ENCODE results near the gene RHAG.
"Not testable (repeated sequence)": the region's sequence is repeated elsewhere in the genome, so short reads cannot be mapped to it uniquely, and the experiment has no call there.

Gene RHAG

DNA sequence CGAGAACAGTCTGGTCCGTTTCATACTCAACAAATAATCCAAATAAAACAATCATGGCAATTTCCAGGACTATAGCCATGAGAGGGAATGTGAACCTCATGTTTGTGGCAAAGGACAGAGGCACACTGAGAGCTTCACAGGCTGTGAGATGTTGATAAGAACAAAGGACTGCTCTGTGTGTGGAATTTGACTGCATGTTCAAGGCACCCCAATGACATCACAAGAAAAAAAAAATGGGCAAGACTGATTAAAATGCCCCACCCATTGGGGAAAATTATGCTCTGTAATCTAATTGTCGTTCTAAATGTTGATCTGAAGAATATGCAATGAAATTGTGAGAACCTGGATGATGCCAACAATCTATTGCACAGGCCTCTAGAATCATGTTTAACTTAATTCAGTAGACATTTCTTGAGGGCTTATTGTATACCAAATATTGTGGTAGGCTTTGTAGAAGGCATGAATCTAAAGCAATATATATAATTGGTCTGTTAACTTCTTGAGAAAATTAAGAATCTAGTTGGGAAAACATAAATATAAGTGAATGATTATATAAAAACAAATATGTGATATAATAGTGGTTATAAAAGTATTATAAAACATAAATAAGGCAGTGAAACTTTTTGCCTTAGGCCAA, at the start of gene RHAG:
Gene RHAG, minus strand, starts transcription at position 127 of the 637 bp plus-strand sequence. Its CDS starts 27 bp downstream, at position 100.
- H3K4me1 ChIP-seq = no peaks in the 10 kb centered on the region
- H3K9me3 ChIP-seq = no peaks in the 10 kb centered on the region
- H3K27me3 ChIP-seq (ENCODE audit: low read depth) = no peaks in the 10 kb centered on the region; the same call in 1 of the 2 replicates
- no peak within 1 kb of the TSS for H3K4me3 ChIP-seq
- H3K36me3 ChIP-seq (replicated peaks) = no peaks in the 10 kb centered on the region
- in situ Hi-C loops (cut with MboI; ENCODE audit: low sequenced_read_pairs) = no loop called here
- no peak for DNase-seq (ENCODE audit: low spot score in 2 of 2)

DNA sequence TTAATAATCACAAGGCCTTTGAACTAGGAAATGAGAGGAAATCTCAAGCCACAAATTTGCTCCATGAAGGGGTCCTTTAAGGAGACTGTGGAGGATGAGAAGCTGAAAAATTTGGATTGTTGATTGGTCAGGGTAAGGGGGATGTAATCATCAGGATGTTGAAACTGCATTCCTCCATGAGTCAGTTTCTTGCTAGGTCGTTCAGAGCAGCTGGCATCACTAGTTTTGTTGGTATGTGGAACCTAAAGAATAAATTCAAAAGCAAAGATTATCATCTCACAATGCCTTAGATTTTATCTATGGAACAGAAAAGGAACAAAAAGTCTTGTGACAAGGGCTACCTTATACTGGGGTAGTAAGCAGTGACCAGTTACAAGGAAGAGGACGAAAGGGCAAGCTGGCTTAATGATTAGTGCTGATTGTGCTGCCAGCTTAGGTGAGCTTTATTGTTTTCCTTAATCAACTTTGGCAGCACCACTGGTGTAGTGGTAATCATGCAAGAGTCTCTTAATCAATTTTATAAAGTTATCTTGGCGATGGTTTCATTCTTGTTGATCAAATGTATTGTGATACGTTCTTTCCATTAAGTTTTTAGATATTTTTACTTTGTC, 40.1 kb upstream of the RHAG start:
- no peaks in the 10 kb centered on the region for H3K4me1 ChIP-seq
- H3K36me3 ChIP-seq (replicated peaks) = no peaks in the 10 kb centered on the region
- no peak for DNase-seq (ENCODE audit: low spot score in 2 of 2)
- H3K4me3 ChIP-seq = no peak overlapping the region
- H3K27me3 ChIP-seq (ENCODE audit: low read depth) = no peaks in the 10 kb centered on the region
- no peaks in the 10 kb centered on the region for H3K9me3 ChIP-seq
- in situ Hi-C loops (cut with MboI; ENCODE audit: low sequenced_read_pairs) = no loop called here

DNA sequence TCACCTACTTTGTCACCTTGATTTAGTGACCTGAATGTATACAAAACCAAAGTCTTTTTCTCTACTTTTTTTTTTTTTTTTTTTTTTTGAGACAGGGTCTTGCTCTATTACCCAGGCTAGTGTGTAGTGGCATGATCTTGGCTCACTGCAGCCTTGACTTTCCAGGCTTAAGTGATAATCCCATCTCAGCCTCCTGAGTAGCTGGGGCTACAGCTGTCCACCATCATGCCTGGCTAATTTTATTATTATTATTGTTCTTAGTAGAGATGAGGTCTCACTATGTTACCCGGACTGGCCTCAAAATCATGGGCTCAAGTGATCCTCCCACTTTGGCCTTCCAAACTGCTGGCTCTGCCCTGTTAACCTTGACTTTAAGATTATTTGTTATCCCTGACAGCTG, 39.2 kb upstream of the RHAG start:
- H3K9me3 ChIP-seq = no peaks in the 10 kb centered on the region
- no peak overlapping the region for H3K4me3 ChIP-seq
- H3K27me3 ChIP-seq (ENCODE audit: low read depth) = no peaks in the 10 kb centered on the region
- DNase-seq (ENCODE audit: low spot score in 2 of 2) = no peak
- H3K4me1 ChIP-seq = no peaks in the 10 kb centered on the region
- in situ Hi-C loops (cut with MboI; ENCODE audit: low sequenced_read_pairs) = no loop called here
- no peaks in the 10 kb centered on the region for H3K36me3 ChIP-seq (replicated peaks)

DNA sequence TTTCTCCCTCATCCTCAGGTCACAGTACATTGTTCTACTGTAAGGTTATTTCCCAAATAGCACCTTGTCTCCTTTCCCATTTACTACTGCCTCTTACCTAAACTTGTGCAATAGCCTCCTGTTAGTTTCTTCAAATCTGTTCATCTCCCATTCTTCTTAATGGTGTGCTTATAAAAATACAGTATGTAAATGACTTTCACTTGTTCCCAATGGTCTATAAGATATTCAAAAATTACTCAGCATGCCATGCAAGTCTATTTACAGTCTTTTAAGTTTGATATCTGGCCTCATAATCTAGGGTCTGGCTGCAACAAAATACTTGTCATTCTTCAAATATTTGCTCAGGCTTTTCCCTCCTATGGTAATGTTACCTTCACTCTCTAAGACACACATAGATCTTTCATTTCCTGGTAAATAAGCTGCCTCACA, 31.5 kb upstream of the RHAG start:
- in situ Hi-C loops (cut with MboI; ENCODE audit: low sequenced_read_pairs) = no loop called here
- Histone ChIP-seq H3K36me3 (replicated peaks) (no peaks in the 10 kb centered on the region), H3K4me3 (no peak overlapping the region), H3K4me1 (no peaks in the 10 kb centered on the region), H3K27me3 (ENCODE audit: low read depth) (peaks cover 4% of the 10 kb centered on the region; the same call in 1 of the 2 replicates), H3K9me3 (no peaks in the 10 kb centered on the region)
- no peak for DNase-seq (ENCODE audit: low spot score in 2 of 2)

DNA sequence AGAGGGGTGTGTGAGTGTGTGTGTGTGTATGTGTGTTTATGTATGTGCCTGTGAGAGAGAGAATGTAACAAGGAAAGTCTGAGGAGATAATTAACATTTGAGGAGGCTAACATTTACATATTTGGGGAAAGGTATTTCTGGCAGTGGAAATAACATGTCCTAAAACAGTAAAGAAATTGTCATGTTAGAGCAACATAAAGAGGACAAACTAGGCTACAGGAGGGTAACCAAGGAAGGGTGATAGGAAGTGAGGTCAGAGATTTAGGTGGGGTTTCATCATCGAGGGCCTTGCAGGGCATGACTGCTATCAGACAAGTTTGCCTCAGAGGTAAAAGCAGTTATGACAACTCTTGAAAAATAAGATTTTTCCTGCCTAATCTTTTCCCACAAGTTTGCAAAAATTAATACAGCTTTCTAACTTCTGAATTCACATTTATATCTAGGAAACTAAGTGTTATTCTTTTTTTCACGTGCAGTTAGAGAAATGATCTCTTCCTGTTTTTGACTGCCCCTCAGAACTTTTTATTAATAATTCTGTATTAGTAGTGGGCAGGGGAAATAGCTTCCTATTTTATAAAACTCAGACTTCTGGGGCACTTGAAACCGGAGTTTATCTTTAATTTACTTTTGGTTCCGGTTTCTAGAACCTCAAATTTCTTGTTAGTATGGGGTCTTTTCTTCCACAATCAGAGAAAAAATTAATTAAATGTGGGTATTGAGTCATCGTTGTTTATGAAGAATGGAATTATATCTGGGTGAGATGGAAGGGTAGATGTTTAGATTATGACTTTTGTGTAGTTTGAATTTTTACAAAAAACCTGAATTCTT, 30.5 kb upstream of the RHAG start:
- in situ Hi-C loops (cut with MboI; ENCODE audit: low sequenced_read_pairs) = no loop called here
- Histone ChIP-seq H3K4me1 (no peaks in the 10 kb centered on the region), H3K9me3 (no peaks in the 10 kb centered on the region), H3K36me3 (replicated peaks) (no peaks in the 10 kb centered on the region), H3K4me3 (no peak overlapping the region), H3K27me3 (ENCODE audit: low read depth) (peaks cover 4% of the 10 kb centered on the region; the same call in 1 of the 2 replicates)
- DNase-seq (ENCODE audit: low spot score in 2 of 2) = no peak

DNA sequence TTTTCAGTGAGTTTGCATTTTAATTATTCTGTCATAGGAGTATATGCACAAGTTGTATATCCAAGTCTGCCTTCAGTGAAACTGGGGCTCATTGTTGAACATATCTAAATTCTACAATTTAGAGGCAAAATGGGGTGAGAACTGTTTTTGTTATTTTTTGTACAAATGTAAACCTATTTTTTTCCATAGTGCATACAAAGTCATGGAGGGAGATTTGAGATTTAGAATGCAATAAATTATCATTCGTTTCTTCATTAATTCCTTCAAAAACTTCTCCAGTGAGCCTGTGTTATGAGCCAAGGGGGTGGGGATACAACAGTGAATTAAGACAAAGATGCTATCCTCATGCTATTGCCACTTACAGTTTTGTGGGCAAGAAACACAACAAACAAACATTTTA, 29.8 kb upstream of the RHAG start:
- no peaks in the 10 kb centered on the region for H3K36me3 ChIP-seq (replicated peaks)
- no peaks in the 10 kb centered on the region for H3K4me1 ChIP-seq
- in situ Hi-C loops (cut with MboI; ENCODE audit: low sequenced_read_pairs) = no loop called here
- no peaks in the 10 kb centered on the region for H3K9me3 ChIP-seq
- no peak overlapping the region for H3K4me3 ChIP-seq
- DNase-seq (ENCODE audit: low spot score in 2 of 2) = no peak
- peaks cover 4% of the 10 kb centered on the region; the same call in 1 of the 2 replicates for H3K27me3 ChIP-seq (ENCODE audit: low read depth)

DNA sequence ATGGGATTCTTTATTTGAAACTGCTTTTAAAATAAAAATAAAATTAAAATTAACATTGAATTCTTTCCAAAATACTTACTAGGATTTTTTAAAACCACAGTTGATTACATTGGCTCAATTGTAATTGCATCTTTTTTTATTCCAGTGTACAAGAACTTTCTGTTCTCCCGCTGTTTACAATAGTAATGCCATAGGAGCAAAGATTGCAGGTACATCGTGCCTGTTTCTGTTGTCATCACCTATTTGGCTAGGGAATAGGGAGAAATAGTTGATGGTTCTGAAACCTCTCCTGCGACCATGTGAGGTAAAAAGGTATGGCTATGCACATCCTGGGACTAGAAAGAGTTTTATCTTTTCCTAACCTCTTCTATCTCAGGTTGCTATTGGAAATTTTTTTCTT, 28.2 kb upstream of the RHAG start:
- peaks cover 4% of the 10 kb centered on the region; the same call in 1 of the 2 replicates for H3K27me3 ChIP-seq (ENCODE audit: low read depth)
- in situ Hi-C loops (cut with MboI; ENCODE audit: low sequenced_read_pairs) = no loop called here
- no peak overlapping the region for H3K4me3 ChIP-seq
- H3K36me3 ChIP-seq (replicated peaks) = no peaks in the 10 kb centered on the region
- no peak for DNase-seq (ENCODE audit: low spot score in 2 of 2)
- no peaks in the 10 kb centered on the region for H3K9me3 ChIP-seq
- H3K4me1 ChIP-seq = peaks cover 3% of the 10 kb centered on the region

DNA sequence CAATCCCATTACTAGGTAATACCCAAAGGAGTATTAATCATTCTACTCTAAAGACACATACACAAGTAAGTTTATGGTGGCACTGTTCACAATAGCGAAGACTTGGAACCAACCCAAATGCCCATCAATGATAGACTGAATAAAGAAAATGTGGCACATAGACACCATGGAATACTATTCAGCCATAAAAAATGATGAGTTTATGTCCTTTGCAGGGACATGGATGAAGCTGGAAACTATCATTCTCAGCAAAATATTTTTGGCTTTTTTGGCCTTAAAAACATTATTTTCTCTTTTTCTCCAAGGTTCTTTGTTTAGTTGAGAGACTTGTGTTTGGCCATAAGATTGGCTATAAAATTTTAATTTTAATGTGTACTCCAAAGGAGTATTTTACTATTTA, 27.4 kb upstream of the RHAG start:
- H3K4me1 ChIP-seq; H3K36me3 ChIP-seq (replicated peaks); in situ Hi-C loops (cut with MboI; ENCODE audit: low sequenced_read_pairs); H3K4me3 ChIP-seq; DNase-seq (ENCODE audit: low spot score in 2 of 2); H3K27me3 ChIP-seq (ENCODE audit: low read depth); H3K9me3 ChIP-seq: not testable (repeated sequence)

DNA sequence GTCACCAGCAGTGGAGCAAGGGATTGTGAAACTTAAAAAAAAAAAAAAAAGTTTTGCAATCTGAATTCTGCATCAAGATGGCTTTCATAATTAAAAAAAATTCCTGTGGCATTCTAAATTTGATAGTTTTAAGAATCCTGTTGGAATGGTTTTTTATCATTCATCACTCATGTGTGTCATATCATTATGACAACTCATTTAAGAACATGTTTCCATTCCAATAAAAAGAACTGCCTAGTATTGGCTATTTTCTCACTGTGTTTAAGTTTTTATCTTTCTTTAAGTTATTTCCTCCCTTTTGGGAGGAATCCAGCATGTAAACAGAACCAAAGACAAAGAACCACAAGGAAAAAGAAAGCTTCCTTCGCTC, 26.2 kb upstream of the RHAG start:
- in situ Hi-C loops (cut with MboI; ENCODE audit: low sequenced_read_pairs) = no loop called here
- Histone ChIP-seq H3K36me3 (replicated peaks) (no peaks in the 10 kb centered on the region), H3K4me1 (peaks cover 9% of the 10 kb centered on the region), H3K27me3 (ENCODE audit: low read depth) (peaks cover 6% of the 10 kb centered on the region; the same call in 1 of the 2 replicates), H3K9me3 (no peaks in the 10 kb centered on the region), H3K4me3 (no peak overlapping the region)
- DNase-seq (ENCODE audit: low spot score in 2 of 2) = no peak

DNA sequence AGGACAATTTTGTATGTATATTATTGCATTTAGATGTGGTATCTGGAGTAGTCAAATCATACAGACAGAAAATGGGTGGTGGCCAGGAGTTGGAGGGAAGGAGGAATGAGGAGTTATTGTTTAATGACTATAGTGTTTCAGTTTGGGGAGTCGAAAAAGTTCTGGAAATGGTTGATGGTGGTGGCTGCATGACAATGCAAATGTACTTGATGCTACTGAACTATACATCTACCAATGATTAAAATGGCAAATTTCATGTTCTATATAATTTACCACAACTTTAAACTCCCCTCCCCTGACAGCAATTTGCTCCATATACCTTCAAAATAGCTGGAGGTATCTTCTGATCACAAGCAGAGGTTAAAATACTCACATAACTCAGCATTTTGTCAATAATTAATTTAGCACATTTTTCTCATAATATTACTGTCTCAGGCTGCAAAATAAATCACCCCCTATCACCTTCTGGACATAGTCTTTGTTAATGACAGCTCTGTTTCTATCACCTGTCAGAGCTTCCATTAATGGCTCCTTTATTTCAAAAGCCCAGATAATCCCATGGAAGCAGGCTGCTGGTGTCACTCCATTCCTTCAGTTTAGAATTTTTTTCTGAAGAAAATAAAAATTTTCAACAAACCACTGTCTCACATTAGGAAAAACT, 25.7 kb upstream of the RHAG start:
- Histone ChIP-seq H3K9me3 (no peaks in the 10 kb centered on the region), H3K36me3 (replicated peaks) (no peaks in the 10 kb centered on the region), H3K4me3 (no peak overlapping the region), H3K27me3 (ENCODE audit: low read depth) (peaks cover 6% of the 10 kb centered on the region; the same call in 1 of the 2 replicates), H3K4me1 (peaks cover 9% of the 10 kb centered on the region)
- DNase-seq (ENCODE audit: low spot score in 2 of 2) = no peak
- in situ Hi-C loops (cut with MboI; ENCODE audit: low sequenced_read_pairs) = no loop called here

DNA sequence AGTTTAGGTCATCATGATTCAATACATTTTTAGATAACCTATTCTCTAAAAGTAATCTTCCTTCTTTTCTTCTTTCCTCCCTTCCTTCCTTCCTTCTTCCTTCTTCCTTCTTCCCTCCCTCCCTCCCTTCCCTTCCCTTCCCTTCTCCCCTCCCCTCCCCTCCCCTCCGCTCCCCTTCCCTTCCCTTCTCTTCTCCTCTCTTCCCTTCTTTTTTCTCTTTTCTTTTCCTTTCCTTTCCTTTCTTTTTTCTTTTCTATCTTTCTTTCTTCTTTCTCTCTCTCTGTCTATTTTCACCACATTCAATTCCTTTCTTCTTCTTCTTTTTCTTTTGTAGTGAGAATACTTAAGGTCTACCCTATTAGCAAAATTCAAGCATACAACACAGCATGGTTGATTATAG, 17.3 kb upstream of the RHAG start:
- Histone ChIP-seq H3K4me3 (no peak overlapping the region), H3K27me3 (ENCODE audit: low read depth) (peaks cover 11% of the 10 kb centered on the region), H3K36me3 (replicated peaks) (no peaks in the 10 kb centered on the region), H3K9me3 (no peaks in the 10 kb centered on the region), H3K4me1 (no peaks in the 10 kb centered on the region)
- DNase-seq (ENCODE audit: low spot score in 2 of 2) = no peak
- in situ Hi-C loops (cut with MboI; ENCODE audit: low sequenced_read_pairs) = no loop called here

DNA sequence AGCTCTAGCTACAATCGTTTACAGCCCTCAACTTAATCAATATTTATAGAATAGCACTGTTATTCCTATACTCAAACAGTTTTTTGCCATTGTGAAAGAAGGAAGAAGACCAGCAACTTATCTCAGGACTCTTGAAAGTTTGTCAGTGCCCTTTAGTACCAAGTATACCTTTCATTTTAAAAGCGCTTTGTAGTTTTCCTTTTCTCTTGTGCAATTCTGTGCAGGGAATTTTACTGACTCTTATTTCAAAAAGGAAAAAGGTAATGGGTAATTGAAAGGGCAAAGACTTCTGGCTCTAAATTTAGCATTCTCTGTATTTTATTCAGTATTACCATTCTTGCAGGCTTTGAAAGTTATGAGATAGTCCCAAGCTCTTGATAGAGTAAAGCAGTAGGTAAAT, 16.8 kb upstream of the RHAG start:
- Histone ChIP-seq H3K27me3 (ENCODE audit: low read depth) (peaks cover 11% of the 10 kb centered on the region), H3K9me3 (no peaks in the 10 kb centered on the region), H3K4me3 (no peak overlapping the region), H3K4me1 (no peaks in the 10 kb centered on the region), H3K36me3 (replicated peaks) (no peaks in the 10 kb centered on the region)
- in situ Hi-C loops (cut with MboI; ENCODE audit: low sequenced_read_pairs) = no loop called here
- DNase-seq (ENCODE audit: low spot score in 2 of 2) = no peak

DNA sequence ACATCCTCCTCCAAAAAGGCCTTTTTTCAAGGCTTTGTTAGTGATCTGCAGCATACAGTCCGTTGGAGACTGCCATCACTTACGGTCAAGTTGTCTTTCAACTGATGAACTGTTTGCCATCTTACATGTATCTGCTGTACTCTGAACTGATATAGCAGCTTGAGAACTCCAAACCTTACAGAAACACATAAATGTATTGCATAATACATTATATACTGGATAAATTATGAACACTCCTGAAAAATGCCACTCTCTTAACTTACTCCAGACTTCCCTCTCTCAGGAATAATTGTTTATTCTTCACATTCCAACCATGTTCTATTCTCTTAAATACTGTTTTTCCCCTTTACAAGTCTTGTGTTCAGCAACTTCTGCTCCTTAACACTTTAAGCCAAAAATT, 14.6 kb upstream of the RHAG start:
- peaks cover 9% of the 10 kb centered on the region for H3K27me3 ChIP-seq (ENCODE audit: low read depth)
- DNase-seq (ENCODE audit: low spot score in 2 of 2) = no peak
- H3K36me3 ChIP-seq (replicated peaks) = no peaks in the 10 kb centered on the region
- H3K4me3 ChIP-seq = no peak overlapping the region
- in situ Hi-C loops (cut with MboI; ENCODE audit: low sequenced_read_pairs) = no loop called here
- no peaks in the 10 kb centered on the region for H3K4me1 ChIP-seq
- no peaks in the 10 kb centered on the region for H3K9me3 ChIP-seq

DNA sequence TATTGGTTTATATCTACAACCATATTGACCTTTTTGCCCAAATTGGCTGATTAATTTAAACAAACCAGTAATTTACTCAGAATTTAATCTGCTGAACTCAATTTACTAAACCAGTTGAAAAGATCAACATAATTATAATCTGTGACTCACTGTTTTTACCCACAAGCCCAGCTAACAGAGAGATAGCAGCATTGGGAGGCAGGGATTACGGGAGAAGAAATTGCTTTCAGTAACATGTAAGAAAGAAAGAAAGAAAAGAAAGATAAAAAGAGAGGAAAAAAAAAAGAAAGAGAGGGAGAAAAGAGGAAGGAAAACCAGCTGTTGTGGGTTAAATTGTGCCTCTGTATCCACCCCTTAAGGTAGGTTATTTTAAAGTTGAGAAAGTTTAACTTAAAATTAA, 13.3 kb upstream of the RHAG start:
- Histone ChIP-seq H3K4me3 (no peak overlapping the region), H3K27me3 (ENCODE audit: low read depth) (peaks cover 7% of the 10 kb centered on the region; the same call in 1 of the 2 replicates), H3K36me3 (replicated peaks) (no peaks in the 10 kb centered on the region), H3K4me1 (no peaks in the 10 kb centered on the region), H3K9me3 (no peaks in the 10 kb centered on the region)
- in situ Hi-C loops (cut with MboI; ENCODE audit: low sequenced_read_pairs) = no loop called here
- DNase-seq (ENCODE audit: low spot score in 2 of 2) = no peak

Data from HAP-1 (cell line).